B cell (primary cell): ENCODE data around the gene LAGE3. TPM values are rescaled to one million over a fixed set of nuclear protein-coding genes. Genes with fewer than 3 reads are reported as not detected.

ENCODE experiments used
- ATAC-seq: fragments of 200-7000 bp; cut with Tn5 transposase; one replicate; pipeline ENCODE4 v1.10.0; 2021; ENCODE audit warnings: low read depth, mild to moderate bottlenecking, moderate number of reproducible peaks, moderate library complexity
- CTCF ChIA-PET: fragments of 350-600 bp; sonication (Branson Sonifier 250); formaldehyde crosslinking; loops from one replicate; lab custom pipeline; 2021; ENCODE audit warnings: antibody characterized with exemption, inconsistent platforms; lab: Charles Lee
- POLR2A ChIA-PET: fragments of 350-600 bp; sonication (Branson Sonifier 250); formaldehyde crosslinking; loops from one replicate; lab custom pipeline; 2021; ENCODE audit warnings: antibody characterized with exemption; lab: Charles Lee
- DNase-seq: peaks from one replicate; pipeline ENCODE4 v3.0.0; 2013
- H2AFZ ChIP-seq: 2 replicates; pipeline ENCODE4 v1.6.1; 2012; ENCODE audit warnings: mild to moderate bottlenecking, low read depth, low read length; ENCODE audit not compliant: insufficient read depth, poor library complexity, severe bottlenecking
- H3K27ac ChIP-seq, 2 donors: 1 replicate in 1 of 2; 2 replicates in 1 of 2; pipeline ENCODE4 v1.5.1; 2012 to 2013; ENCODE audit warnings: low read length in 2 of 2, mild to moderate bottlenecking in 2 of 2, moderate library complexity in 1 of 2
- H3K27me3 ChIP-seq, 4 experiments: fragments of 200-600 bp in 1 of 4; sonication (generic) in 1 of 4; replicated peaks in 1 of 4; 1 replicate in 2 of 4; 2 replicates in 2 of 4; pipeline versions ENCODE4 v1.6.1 to v1.7.0; 2013 to 2016; ENCODE audit warnings: low read length in 3 of 4, mild to moderate bottlenecking in 2 of 4, mixed read lengths in 1 of 4, moderate library complexity in 1 of 4; ENCODE audit not compliant: insufficient read depth in 4 of 4, control insufficient read depth in 3 of 4; ENCODE audit errors: control extremely low read depth in 1 of 4
- H3K36me3 ChIP-seq, 2 experiments: replicated peaks in 1 of 2; 1 replicate in 1 of 2; 2 replicates in 1 of 2; pipeline versions ENCODE4 v1.6.1 to v1.7.1; 2013; ENCODE audit warnings: low read length in 1 of 2; ENCODE audit not compliant: insufficient read depth in 2 of 2, control insufficient read depth in 1 of 2; ENCODE audit errors: control extremely low read depth in 1 of 2, extremely low read depth in 1 of 2
- H3K4me1 ChIP-seq, 2 donors: fragments of 200-600 bp in 1 of 2; sonication (generic) in 1 of 2; 1 replicate in 1 of 2; 2 replicates in 1 of 2; pipeline versions ENCODE4 v1.5.1 to v1.6.1; 2013 to 2017; ENCODE audit warnings: low read length in 2 of 2; ENCODE audit not compliant: control insufficient read depth in 2 of 2, insufficient read depth in 2 of 2
- H3K4me2 ChIP-seq: replicated peaks from 2 replicates; pipeline ENCODE3; 2012; ENCODE audit warnings: mild to moderate bottlenecking, low read depth, low read length; ENCODE audit not compliant: poor library complexity, severe bottlenecking
- H3K4me3 ChIP-seq, 5 experiments: fragments of 200-600 bp in 1 of 5; sonication (generic) in 1 of 5; 1 replicate in 3 of 5; 2 replicates in 2 of 5; pipeline versions ENCODE4 v1.5.1 to v1.7.0; 2011 to 2016; ENCODE audit warnings: low read length in 4 of 5, mild to moderate bottlenecking in 4 of 5, low read depth in 2 of 5, control low read depth in 1 of 5, moderate library complexity in 1 of 5; ENCODE audit not compliant: insufficient read depth in 1 of 5; ENCODE audit errors: control extremely low read depth in 1 of 5, extremely low read depth in 1 of 5
- H3K79me2 ChIP-seq: fragments of 200-600 bp; sonication (generic); one replicate; pipeline ENCODE4 v1.6.0; 2016; ENCODE audit warnings: low read length; ENCODE audit not compliant: control insufficient read depth, insufficient read depth
- H3K9ac ChIP-seq: fragments of 200-600 bp; sonication (generic); 2 replicates; pipeline ENCODE4 v1.6.1; 2017; ENCODE audit warnings: mild to moderate bottlenecking, low read length, moderate library complexity
- H3K9me3 ChIP-seq, 3 donors: one replicate each; pipeline versions ENCODE4 v1.6.1 to v1.7.1; 2013; ENCODE audit warnings: low read length in 2 of 3; ENCODE audit not compliant: control insufficient read depth in 2 of 3, insufficient read depth in 1 of 3; ENCODE audit errors: control extremely low read depth in 1 of 3
- H4K20me1 ChIP-seq: 2 replicates; pipeline ENCODE4 v1.6.0; 2012; ENCODE audit warnings: mild to moderate bottlenecking, low read length; ENCODE audit not compliant: insufficient read depth, control insufficient read depth, poor library complexity, severe bottlenecking
- H3K27ac Mint-ChIP-seq: one replicate; pipeline ENCODE4 v1.8.0; 2021; ENCODE audit warnings: mixed read lengths
- H3K27me3 Mint-ChIP-seq: one replicate; pipeline ENCODE4 v1.8.0; 2021; ENCODE audit warnings: mixed read lengths
- H3K4me1 Mint-ChIP-seq: one replicate; pipeline ENCODE4 v1.8.0; 2021; ENCODE audit warnings: mixed read lengths
- H3K4me3 Mint-ChIP-seq: one replicate; pipeline ENCODE4 v1.8.0; 2021; ENCODE audit warnings: mixed read lengths
- H3K9me3 Mint-ChIP-seq: one replicate; pipeline ENCODE4 v1.8.0; 2022; ENCODE audit warnings: mixed read lengths; ENCODE audit not compliant: insufficient read depth
- CTCF ChIP-seq: fragments of 200-600 bp; IDR thresholded peaks from one replicate; pipeline ENCODE4 v1.8.0; 2022; ENCODE audit warnings: antibody characterized with exemption, mild to moderate bottlenecking
- EZH2 ChIP-seq: IDR thresholded peaks from 2 replicates; pipeline ENCODE4 v1.6.1; 2012; ENCODE audit warnings: borderline replicate concordance, low read depth, mild to moderate bottlenecking, moderate library complexity, low read length; ENCODE audit not compliant: insufficient read depth, poor library complexity, severe bottlenecking
- WGBS: methylation state at CpG from one replicate; pipeline ENCODE4 v1.1.5; 2013; ENCODE audit warnings: missing lambda C conversion rate; ENCODE audit not compliant: insufficient coverage; 5-methylcytosine and 5-hydroxymethylcytosine counted together
- intact Hi-C: fragments of 100-400 bp; cut with micrococcal nuclease; formaldehyde crosslinking; loops from one replicate; pipeline ENCODE4 v1.10.0; 2022
- polyA plus RNA-seq: library from polyadenylated mRNA; depleted of rRNA; stranded (reverse); fragments of >200 nt; gene quantifications from 2 replicates; pipeline ENCODE4 v1.2.3, GENCODE V29; 2012
- total RNA-seq, 2 donors: library from RNA; stranded (reverse); fragments of 120-200 nt in 1 of 2; gene quantifications; 1 replicate in 1 of 2; 2 replicates in 1 of 2; pipeline versions ENCODE4 v1.2.3 to v1.2.4, GENCODE V29; 2013 to 2022

The LAGE3 gene
- total and polyA plus RNA-seq, 2 donors (not counting 1 experiment from before 2014, with no cell fraction given): 17.0 to 19.9 TPM

GRCh38 chrX:154481195-154481594 lies 2.1 kb upstream of the LAGE3 start:
- H3K27ac ChIP-seq: no peak overlapping the region
- H3K4me3 ChIP-seq: no peak overlapping the region
- H3K79me2 ChIP-seq: peaks cover 15% of the 10 kb centered on the region
- H3K36me3 ChIP-seq: peaks cover 0 to 8% of the 10 kb centered on the region in 2 experiments
- Mint-ChIP-seq H3K4me3 (peak overlapping the region; percentile 38), H3K27me3 (no peaks in the 10 kb centered on the region), H3K4me1 (peaks cover 19% of the 10 kb centered on the region), H3K9me3 (no peaks in the 10 kb centered on the region), H3K27ac (peak overlapping the region; percentile 60)
- no peak overlapping the region for H3K9ac ChIP-seq
- POLR2A ChIA-PET: no interaction called here
- no peak for DNase-seq
- peaks cover 11 to 27% of the 10 kb centered on the region in 2 donors for H3K4me1 ChIP-seq
- no peak overlapping the region for H3K4me2 ChIP-seq
- intact Hi-C loops: no loop called here
- H3K27me3 ChIP-seq: no peaks in the 10 kb centered on the region
- no peak for ATAC-seq
- CTCF ChIA-PET: interaction anchor here (0.9 to 1.4 kb wide), 2 partner anchors 29 to 83 kb away, joined by 3 to 6 read pairs; partner anchors contain the start of gene RPL10
- H2AFZ ChIP-seq: no peak overlapping the region
- H4K20me1 ChIP-seq: no peaks in the 10 kb centered on the region
- H3K9me3 ChIP-seq: no peaks in the 10 kb centered on the region
- TF ChIP-seq CTCF (no peak), EZH2 (no peak)
- no CpG with 5 or more reads among the region's 5 CpGs for WGBS

GRCh38 chrX:154477891-154478477 lies 1.1 kb downstream of the LAGE3 start:
- Histone ChIP-seq H3K79me2 (no peaks in the 10 kb centered on the region), H4K20me1 (no peaks in the 10 kb centered on the region), H3K9me3 (no peaks in the 10 kb centered on the region), H3K4me2 (peak overlapping the region; percentile 75), H2AFZ (peak overlapping the region; percentile 65), H3K27ac (peak overlapping the region; percentile 41 to 75), H3K4me3 (peak overlapping the region in 4 of 5 experiments; percentile 51 to 59 (median 54)), H3K36me3 (no peaks in the 10 kb centered on the region), H3K27me3 (no peaks in the 10 kb centered on the region), H3K4me1 (peaks cover 5 to 16% of the 10 kb centered on the region in 2 donors), H3K9ac (peak overlapping the region; percentile 49)
- no peak for TF ChIP-seq EZH2
- TF ChIP-seq CTCF: no peak
- ATAC-seq (no peak), DNase-seq (no peak)
- H3K4me1 Mint-ChIP-seq: peaks cover 17% of the 10 kb centered on the region
- intact Hi-C loops: loop anchor here (5.0 kb wide), 1 partner anchor 36 kb away; the partner anchor contains the start of gene FAM50A
- no peaks in the 10 kb centered on the region for H3K9me3 Mint-ChIP-seq
- H3K27ac Mint-ChIP-seq: peak overlapping the region; percentile 94
- H3K4me3 Mint-ChIP-seq: peak overlapping the region; percentile 88
- CTCF ChIA-PET: interaction anchor here (1.0 to 1.9 kb wide), 2 partner anchors 49 to 79 kb away, joined by 3 to 5 read pairs; partner anchors contain the start of gene RPL10
- no peaks in the 10 kb centered on the region for H3K27me3 Mint-ChIP-seq
- POLR2A ChIA-PET: interaction anchor here (1.1 to 1.8 kb wide), 2 partner anchors 11 to 19 kb away, joined by 5 to 6 read pairs; partner anchors contain the start of gene PLXNA3
- WGBS: 50% methylated on average over 7 of the region's 24 CpGs
